Thoracic aorta (tissue), 2 donors: ENCODE measurements around the gene PKD2L1. TPM values are rescaled to one million over a fixed set of nuclear protein-coding genes. Genes with fewer than 3 reads are reported as not detected.

Experiments used
- ATAC-seq: fragments of 150-250 bp; one replicate; pipeline ENCODE4 v1.8.0; 2017; ENCODE audit warnings: low read depth; ENCODE audit not compliant: insufficient number of reproducible peaks, low FRiP score
- DNase-seq: peaks from one replicate; pipeline ENCODE4 v3.0.0-alpha.2; 2020; ENCODE audit warnings: low spot score
- H3K27ac ChIP-seq, 2 donors: fragments of 200-600 bp; sonication (generic); 1 replicate in 1 of 2; 2 replicates in 1 of 2; pipeline ENCODE4 v1.5.1; 2016; ENCODE audit warnings: mild to moderate bottlenecking in 2 of 2, moderate library complexity in 2 of 2
- H3K27me3 ChIP-seq: fragments of 200-600 bp; sonication (generic); replicated peaks from 2 replicates; pipeline ENCODE4 v1.6.0; 2016; ENCODE audit warnings: mild to moderate bottlenecking; ENCODE audit not compliant: insufficient read depth
- H3K36me3 ChIP-seq: fragments of 200-600 bp; sonication (generic); one replicate; pipeline ENCODE4 v1.5.1; 2016
- H3K4me1 ChIP-seq, 2 donors: fragments of 200-600 bp; sonication (generic); 1 replicate in 1 of 2; 2 replicates in 1 of 2; pipeline versions ENCODE4 v1.5.1 to v1.6.0; 2016; ENCODE audit warnings: low read depth in 2 of 2, mild to moderate bottlenecking in 1 of 2; ENCODE audit not compliant: control insufficient read depth in 1 of 2
- H3K4me3 ChIP-seq: fragments of 200-600 bp; sonication (generic); 2 replicates; pipeline ENCODE4 v1.5.1; 2016; ENCODE audit warnings: mild to moderate bottlenecking
- H3K9me3 ChIP-seq: fragments of 200-600 bp; sonication (generic); 2 replicates; pipeline ENCODE4 v1.5.1; 2016
- total RNA-seq, 2 donors: library from RNA; depleted of rRNA; stranded (reverse); fragments of >200 nt; gene quantifications; one replicate each; pipeline versions ENCODE4 v1.1.0 to v1.2.3, GENCODE V29; 2016
- TF ChIP-seq, protein P1 (sequence below): fragments of 200-600 bp; sonication (generic); IDR thresholded peaks from one replicate; pipeline ENCODE4 v1.5.1; 2019; ENCODE audit warnings: antibody characterized with exemption

The PKD2L1 gene
- total RNA-seq, 2 donors from 2014 or later, result 0.56 TPM; not detected in 1

DNA sequence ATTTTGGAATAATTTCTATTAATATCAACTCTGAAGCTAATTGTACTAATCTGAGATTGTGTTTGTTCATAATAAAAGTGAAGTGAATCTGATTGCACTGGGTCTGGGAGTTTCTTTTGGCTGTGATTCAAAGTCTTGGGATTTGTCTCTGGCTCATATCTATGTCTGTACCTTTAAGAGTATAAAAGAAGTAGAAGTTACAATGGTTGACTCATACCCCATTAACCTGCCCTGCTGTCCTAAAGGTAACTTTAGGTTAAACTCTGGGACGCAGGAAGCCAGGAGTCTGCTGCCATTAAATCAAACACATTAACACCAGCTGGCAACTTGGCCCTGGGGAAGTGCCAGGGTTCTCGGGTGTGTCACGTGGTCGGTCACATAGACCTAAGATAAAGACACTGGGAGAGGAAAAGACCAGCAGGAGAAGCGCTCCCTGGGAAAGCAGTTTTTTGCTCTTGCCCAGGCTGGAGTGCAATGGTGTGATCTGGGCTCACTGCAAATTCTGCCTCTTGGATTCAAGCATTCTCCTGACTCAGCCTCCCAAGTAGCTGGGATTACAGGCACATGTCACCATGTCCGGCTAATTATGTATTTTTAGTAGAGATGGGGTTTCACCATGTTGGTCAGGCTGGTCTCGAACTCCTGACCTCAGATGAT lies 34.8 kb upstream of the PKD2L1 start:
- DNase-seq (no peak), ATAC-seq (peak; percentile 47)
- TF ChIP-seq, protein P1, sequence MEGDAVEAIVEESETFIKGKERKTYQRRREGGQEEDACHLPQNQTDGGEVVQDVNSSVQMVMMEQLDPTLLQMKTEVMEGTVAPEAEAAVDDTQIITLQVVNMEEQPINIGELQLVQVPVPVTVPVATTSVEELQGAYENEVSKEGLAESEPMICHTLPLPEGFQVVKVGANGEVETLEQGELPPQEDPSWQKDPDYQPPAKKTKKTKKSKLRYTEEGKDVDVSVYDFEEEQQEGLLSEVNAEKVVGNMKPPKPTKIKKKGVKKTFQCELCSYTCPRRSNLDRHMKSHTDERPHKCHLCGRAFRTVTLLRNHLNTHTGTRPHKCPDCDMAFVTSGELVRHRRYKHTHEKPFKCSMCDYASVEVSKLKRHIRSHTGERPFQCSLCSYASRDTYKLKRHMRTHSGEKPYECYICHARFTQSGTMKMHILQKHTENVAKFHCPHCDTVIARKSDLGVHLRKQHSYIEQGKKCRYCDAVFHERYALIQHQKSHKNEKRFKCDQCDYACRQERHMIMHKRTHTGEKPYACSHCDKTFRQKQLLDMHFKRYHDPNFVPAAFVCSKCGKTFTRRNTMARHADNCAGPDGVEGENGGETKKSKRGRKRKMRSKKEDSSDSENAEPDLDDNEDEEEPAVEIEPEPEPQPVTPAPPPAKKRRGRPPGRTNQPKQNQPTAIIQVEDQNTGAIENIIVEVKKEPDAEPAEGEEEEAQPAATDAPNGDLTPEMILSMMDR, result no peak
- no peaks in the 10 kb centered on the region for H3K36me3 ChIP-seq
- peaks cover 0 to 10% of the 10 kb centered on the region in 2 donors for H3K4me1 ChIP-seq
- H3K27me3 ChIP-seq, result no peaks in the 10 kb centered on the region
- H3K9me3 ChIP-seq, result no peaks in the 10 kb centered on the region
- peak overlapping the region in 1 of 2 donors; percentile 48 for H3K27ac ChIP-seq
- peak overlapping the region; percentile 29 for H3K4me3 ChIP-seq

DNA sequence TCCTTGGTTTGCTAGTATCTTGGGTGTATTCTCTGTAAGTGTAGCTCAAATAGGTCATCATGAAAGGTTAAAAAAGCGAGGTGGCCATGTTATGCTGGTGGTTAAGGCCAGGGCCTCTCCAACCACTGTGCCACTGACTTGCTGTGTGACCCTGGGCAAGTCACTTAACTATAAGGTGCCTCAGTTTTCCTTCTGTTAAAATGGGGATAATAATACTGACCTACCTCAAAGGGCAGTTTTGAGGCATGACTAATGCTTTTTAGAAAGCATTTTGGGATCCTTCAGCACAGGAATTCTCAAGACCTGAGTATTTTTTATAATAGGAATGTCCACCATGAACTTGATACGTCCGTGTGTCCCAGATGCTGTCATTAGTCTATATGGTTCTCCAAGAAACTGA lies 34.1 kb upstream of the PKD2L1 start:
- H3K27me3 ChIP-seq, result no peaks in the 10 kb centered on the region
- no peaks in the 10 kb centered on the region for H3K9me3 ChIP-seq
- peaks cover 0 to 10% of the 10 kb centered on the region in 2 donors for H3K4me1 ChIP-seq
- TF ChIP-seq, protein P1, result no peak
- H3K36me3 ChIP-seq, result no peaks in the 10 kb centered on the region
- H3K4me3 ChIP-seq, result no peak overlapping the region
- no peak overlapping the region for H3K27ac ChIP-seq
- DNase-seq (no peak), ATAC-seq (no peak)

- Histone ChIP-seq H3K36me3 (no peaks in the 10 kb centered on the region), H3K9me3 (no peaks in the 10 kb centered on the region), H3K4me3 (no peak overlapping the region), H3K27me3 (no peaks in the 10 kb centered on the region), H3K4me1 (peaks cover 0 to 10% of the 10 kb centered on the region in 2 donors), H3K27ac (no peak overlapping the region)
- TF ChIP-seq, protein P1, result no peak
- DNase-seq (no peak), ATAC-seq (no peak)
Measured at GRCh38 chr10:100362570-100363496, 32.8 kb upstream of the PKD2L1 start.

- Histone ChIP-seq H3K27ac (no peak overlapping the region), H3K4me1 (peaks cover 0 to 5% of the 10 kb centered on the region in 2 donors), H3K4me3 (no peak overlapping the region), H3K27me3 (no peaks in the 10 kb centered on the region), H3K9me3 (no peaks in the 10 kb centered on the region), H3K36me3 (peaks cover 5% of the 10 kb centered on the region)
- DNase-seq (no peak), ATAC-seq (no peak)
- TF ChIP-seq, protein P1, result no peak
Measured at GRCh38 chr10:100360234-100360633, 30.2 kb upstream of the PKD2L1 start.

DNA sequence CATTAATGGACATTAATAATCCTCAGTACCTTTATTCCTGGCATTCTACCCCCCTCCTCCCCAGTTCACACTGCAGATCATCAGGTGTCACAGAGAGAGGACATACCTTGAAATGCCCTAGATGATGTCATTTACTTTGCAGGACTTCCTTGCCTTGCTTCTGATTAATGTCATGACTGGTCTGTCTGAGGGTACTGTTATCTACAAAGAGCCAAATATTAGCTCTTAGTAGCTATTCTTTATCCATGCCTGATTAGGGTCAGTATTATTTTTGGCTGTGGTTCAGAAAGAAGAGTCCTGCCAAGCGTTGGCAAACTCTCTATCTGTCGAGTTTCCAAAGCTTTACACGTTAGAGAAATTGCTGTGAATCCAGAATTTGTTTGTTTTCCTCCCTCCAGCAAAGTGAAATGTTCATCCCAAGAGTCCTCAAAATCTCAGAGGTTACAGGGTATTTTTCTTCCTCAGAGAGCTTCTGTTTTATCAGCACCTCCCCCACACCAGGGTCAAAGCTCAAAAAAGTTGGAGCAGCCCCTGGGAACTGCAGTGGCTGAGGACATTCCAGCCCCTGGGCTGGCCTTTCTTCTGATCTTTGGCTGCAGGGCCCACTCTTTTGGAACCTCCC lies 29.6 kb upstream of the PKD2L1 start:
- no peak for ATAC-seq
- Histone ChIP-seq H3K36me3 (peaks cover 5% of the 10 kb centered on the region), H3K4me1 (no peaks in the 10 kb centered on the region), H3K27ac (no peak overlapping the region), H3K27me3 (no peaks in the 10 kb centered on the region), H3K9me3 (no peaks in the 10 kb centered on the region), H3K4me3 (no peak overlapping the region)
- DNase-seq, result no peak
- TF ChIP-seq, protein P1, result no peak
